Measurements from ENCODE around the gene ADORA2B. TPM values are rescaled to one million over a fixed set of nuclear protein-coding genes. Genes with fewer than 3 reads are reported as not detected.

The ADORA2B gene
- polyA plus RNA-seq, 4 donors: 3.0 to 6.0 TPM; not detected in 2

GRCh38 chr17:15952916-15953790, 8.2 kb downstream of the ADORA2B start:
- H3K27ac ChIP-seq (ENCODE audit: low read depth in 1 of 3, low read length in 2 of 3): no peak overlapping the region
- peaks cover 0 to 13% (median 0%) of the 10 kb centered on the region in 3 donors for H3K36me3 ChIP-seq (ENCODE audit: control insufficient read depth in 3 of 3, insufficient read depth in 2 of 3, low read depth in 1 of 3, low read length in 3 of 3)
- DNase-seq (no peak), FAIRE-seq (no peak)
- 75 to 85% (median 82%) methylated on average over 21 to 22 of the region's 22 CpGs for WGBS, 3 donors
- peaks cover 0 to 8% (median 0%) of the 10 kb centered on the region in 3 donors for H3K4me1 ChIP-seq (ENCODE audit: control insufficient read depth in 3 of 3, insufficient read depth in 2 of 3, low read depth in 1 of 3, low read length in 2 of 3)
- H3K27me3 ChIP-seq (ENCODE audit: control insufficient read depth in 3 of 3, insufficient read depth in 3 of 3, low read length in 3 of 3): no peaks in the 10 kb centered on the region
- no peak overlapping the region for H3K4me3 ChIP-seq (ENCODE audit: low read depth in 1 of 3, low read length in 3 of 3)
- H3K9me3 ChIP-seq (ENCODE audit: control insufficient read depth in 2 of 2, insufficient read depth in 1 of 2, low read depth in 1 of 2, low read length in 1 of 2): no peaks in the 10 kb centered on the region

DNA sequence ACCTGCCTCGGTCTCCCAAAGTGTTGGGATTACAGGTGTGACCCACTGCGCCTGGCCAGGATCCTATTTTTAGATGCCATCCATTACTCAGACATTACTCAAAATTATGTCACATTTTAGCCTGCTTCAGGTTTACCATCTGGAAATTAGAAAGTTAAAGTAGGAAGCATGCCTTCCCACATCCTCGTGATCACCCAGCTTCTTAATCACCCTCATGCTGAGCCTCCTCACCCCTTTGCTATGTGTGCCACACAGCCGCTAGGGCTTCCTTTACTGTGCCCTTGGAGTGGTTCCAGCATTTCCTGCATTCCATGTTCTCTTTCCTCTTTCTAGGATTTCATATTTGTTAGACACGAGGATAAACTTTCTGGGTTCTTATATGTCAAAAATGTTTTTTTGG, 9.3 kb downstream of the ADORA2B start:
- Histone ChIP-seq H3K4me3 (ENCODE audit: low read depth in 1 of 3, low read length in 3 of 3) (no peak overlapping the region), H3K27ac (ENCODE audit: low read depth in 1 of 3, low read length in 2 of 3) (no peak overlapping the region), H3K9me3 (ENCODE audit: control insufficient read depth in 2 of 2, insufficient read depth in 1 of 2, low read depth in 1 of 2, low read length in 1 of 2) (no peaks in the 10 kb centered on the region), H3K4me1 (ENCODE audit: control insufficient read depth in 3 of 3, insufficient read depth in 2 of 3, low read depth in 1 of 3, low read length in 2 of 3) (peaks cover 0 to 8% (median 0%) of the 10 kb centered on the region in 3 donors), H3K36me3 (ENCODE audit: control insufficient read depth in 3 of 3, insufficient read depth in 2 of 3, low read depth in 1 of 3, low read length in 3 of 3) (peaks cover 0 to 13% (median 0%) of the 10 kb centered on the region in 3 donors), H3K27me3 (ENCODE audit: control insufficient read depth in 3 of 3, insufficient read depth in 3 of 3, low read length in 3 of 3) (no peaks in the 10 kb centered on the region)
- WGBS, 3 donors: 68 to 85% (median 78%) methylated on average over 5 of the region's 5 CpGs
- DNase-seq (no peak), FAIRE-seq (no peak)

DNA sequence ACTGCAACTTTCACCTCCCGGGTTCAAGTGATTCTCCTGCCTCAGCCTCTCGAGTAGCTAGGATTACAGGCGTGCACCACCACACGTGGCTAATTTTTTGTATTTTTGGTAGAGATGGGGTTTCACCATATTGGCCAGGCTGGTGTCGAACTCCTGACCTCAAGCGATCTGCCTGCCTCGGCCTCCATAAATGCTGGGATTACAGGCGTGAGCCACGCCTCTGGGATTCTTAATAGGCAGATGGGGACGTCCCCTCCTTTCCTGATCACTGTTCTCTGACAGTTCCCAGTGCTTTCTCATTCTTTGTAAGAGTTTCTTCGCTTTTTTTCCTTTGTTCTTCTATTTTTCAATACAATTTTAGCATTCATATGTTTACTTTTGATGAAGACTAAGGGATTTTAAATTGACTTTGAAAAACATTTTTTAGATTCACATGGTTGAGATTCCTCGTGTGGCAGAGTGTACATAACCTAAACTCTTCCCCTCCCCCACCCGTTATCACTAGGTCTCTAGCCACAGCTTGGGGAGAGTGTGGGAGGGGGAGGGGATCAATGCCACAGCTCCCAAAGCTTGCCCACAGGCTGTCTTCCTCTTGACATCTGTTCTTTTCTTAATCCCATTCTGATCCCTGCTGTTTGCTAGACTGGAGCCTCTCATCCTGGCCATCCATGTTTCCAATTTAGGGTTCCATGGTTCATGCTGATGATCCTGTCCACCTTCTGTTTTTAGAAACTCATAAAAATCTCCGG, 11.0 kb downstream of the ADORA2B start:
- peaks cover 0 to 7% (median 0%) of the 10 kb centered on the region in 3 donors for H3K4me1 ChIP-seq (ENCODE audit: control insufficient read depth in 3 of 3, insufficient read depth in 2 of 3, low read depth in 1 of 3, low read length in 2 of 3)
- FAIRE-seq (no peak), DNase-seq (no peak)
- peaks cover 0 to 6% (median 0%) of the 10 kb centered on the region in 3 donors for H3K36me3 ChIP-seq (ENCODE audit: control insufficient read depth in 3 of 3, insufficient read depth in 2 of 3, low read depth in 1 of 3, low read length in 3 of 3)
- H3K9me3 ChIP-seq (ENCODE audit: control insufficient read depth in 2 of 2, insufficient read depth in 1 of 2, low read depth in 1 of 2, low read length in 1 of 2): no peaks in the 10 kb centered on the region
- no peaks in the 10 kb centered on the region for H3K27me3 ChIP-seq (ENCODE audit: control insufficient read depth in 3 of 3, insufficient read depth in 3 of 3, low read length in 3 of 3)
- no peak overlapping the region for H3K27ac ChIP-seq (ENCODE audit: low read depth in 1 of 3, low read length in 2 of 3)
- H3K4me3 ChIP-seq (ENCODE audit: low read depth in 1 of 3, low read length in 3 of 3): no peak overlapping the region
- 77 to 80% (median 78%) methylated on average over 14 of the region's 14 CpGs for WGBS, 3 donors

GRCh38 chr17:15957206-15957605, 12.3 kb downstream of the ADORA2B start:
- 76 to 95% (median 83%) methylated on average over 6 of the region's 6 CpGs for WGBS, 3 donors
- Histone ChIP-seq H3K4me3 (ENCODE audit: low read depth in 1 of 3, low read length in 3 of 3) (no peak overlapping the region), H3K36me3 (ENCODE audit: control insufficient read depth in 3 of 3, insufficient read depth in 2 of 3, low read depth in 1 of 3, low read length in 3 of 3) (peaks cover 0 to 4% (median 0%) of the 10 kb centered on the region in 3 donors), H3K27me3 (ENCODE audit: control insufficient read depth in 3 of 3, insufficient read depth in 3 of 3, low read length in 3 of 3) (no peaks in the 10 kb centered on the region), H3K27ac (ENCODE audit: low read depth in 1 of 3, low read length in 2 of 3) (no peak overlapping the region), H3K4me1 (ENCODE audit: control insufficient read depth in 3 of 3, insufficient read depth in 2 of 3, low read depth in 1 of 3, low read length in 2 of 3) (no peaks in the 10 kb centered on the region), H3K9me3 (ENCODE audit: control insufficient read depth in 2 of 2, insufficient read depth in 1 of 2, low read depth in 1 of 2, low read length in 1 of 2) (no peaks in the 10 kb centered on the region)
- DNase-seq (no peak), FAIRE-seq (no peak)

DNA sequence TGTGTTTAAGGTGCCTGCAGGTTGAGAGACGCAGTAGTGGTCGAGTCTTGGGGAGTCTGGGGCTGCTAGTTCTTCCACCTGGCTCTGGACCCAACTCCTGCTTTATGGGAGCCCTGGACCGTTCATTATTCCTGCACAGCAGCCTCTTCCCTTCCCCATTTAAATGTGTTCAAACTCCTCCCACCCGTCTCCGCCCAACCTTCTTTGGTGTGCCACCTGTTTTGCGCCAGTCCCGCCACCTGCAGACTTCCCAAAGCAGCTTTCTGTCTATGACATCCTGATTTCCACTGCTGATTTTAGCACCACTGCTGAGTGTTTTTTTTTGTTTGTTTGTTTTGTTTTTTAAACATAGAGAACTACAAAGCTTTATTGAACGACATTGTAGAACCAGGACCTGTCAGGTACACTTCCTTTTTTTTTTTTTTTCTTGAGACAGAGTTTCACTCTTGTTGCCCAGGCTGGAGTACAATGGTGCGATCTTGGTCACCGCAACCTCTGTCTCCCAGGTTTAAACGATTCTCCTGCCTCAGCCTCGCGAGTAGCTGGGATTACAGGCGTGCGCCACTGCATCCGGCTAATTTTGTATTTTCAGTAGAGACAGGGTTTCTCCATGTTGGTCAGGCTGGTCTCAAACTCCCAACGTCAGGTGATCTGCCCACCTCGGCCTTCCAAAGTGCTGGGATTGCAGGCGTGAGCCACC, 12.8 kb downstream of the ADORA2B start:
- FAIRE-seq (no peak), DNase-seq (no peak)
- H3K27me3 ChIP-seq (ENCODE audit: control insufficient read depth in 3 of 3, insufficient read depth in 3 of 3, low read length in 3 of 3): no peaks in the 10 kb centered on the region
- H3K9me3 ChIP-seq (ENCODE audit: control insufficient read depth in 2 of 2, insufficient read depth in 1 of 2, low read depth in 1 of 2, low read length in 1 of 2): no peaks in the 10 kb centered on the region
- no peak overlapping the region for H3K27ac ChIP-seq (ENCODE audit: low read depth in 1 of 3, low read length in 2 of 3)
- peaks cover 0 to 4% (median 0%) of the 10 kb centered on the region in 3 donors for H3K36me3 ChIP-seq (ENCODE audit: control insufficient read depth in 3 of 3, insufficient read depth in 2 of 3, low read depth in 1 of 3, low read length in 3 of 3)
- WGBS, 3 donors: 88 to 95% (median 93%) methylated on average over 17 to 18 of the region's 19 CpGs
- no peak overlapping the region for H3K4me3 ChIP-seq (ENCODE audit: low read depth in 1 of 3, low read length in 3 of 3)
- no peaks in the 10 kb centered on the region for H3K4me1 ChIP-seq (ENCODE audit: control insufficient read depth in 3 of 3, insufficient read depth in 2 of 3, low read depth in 1 of 3, low read length in 2 of 3)

DNA sequence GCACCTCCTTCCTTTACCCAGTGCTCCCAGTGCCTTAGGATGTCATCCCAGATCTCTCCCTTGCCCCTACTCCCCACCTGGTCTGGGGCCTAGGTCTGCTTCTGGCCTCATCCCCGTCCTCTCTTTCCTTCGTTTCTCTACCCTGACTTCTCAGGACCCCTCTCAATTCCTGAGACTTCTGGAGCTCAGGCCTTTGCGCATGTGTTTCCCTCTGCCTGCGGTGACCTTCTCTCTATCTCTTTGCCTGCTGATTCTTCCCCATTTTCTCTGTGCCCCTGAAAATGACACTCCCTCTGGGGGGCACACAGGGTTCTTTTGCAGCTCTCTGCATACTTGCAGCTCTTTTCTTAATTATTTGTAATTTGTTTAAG, 13.5 kb downstream of the ADORA2B start:
- Histone ChIP-seq H3K36me3 (ENCODE audit: control insufficient read depth in 3 of 3, insufficient read depth in 2 of 3, low read depth in 1 of 3, low read length in 3 of 3) (peaks cover 0 to 4% (median 0%) of the 10 kb centered on the region in 3 donors), H3K4me3 (ENCODE audit: low read depth in 1 of 3, low read length in 3 of 3) (no peak overlapping the region), H3K4me1 (ENCODE audit: control insufficient read depth in 3 of 3, insufficient read depth in 2 of 3, low read depth in 1 of 3, low read length in 2 of 3) (no peaks in the 10 kb centered on the region), H3K27me3 (ENCODE audit: control insufficient read depth in 3 of 3, insufficient read depth in 3 of 3, low read length in 3 of 3) (no peaks in the 10 kb centered on the region), H3K9me3 (ENCODE audit: control insufficient read depth in 2 of 2, insufficient read depth in 1 of 2, low read depth in 1 of 2, low read length in 1 of 2) (no peaks in the 10 kb centered on the region), H3K27ac (ENCODE audit: low read depth in 1 of 3, low read length in 2 of 3) (no peak overlapping the region)
- no peak for DNase-seq
- no peak for FAIRE-seq
- whole genome bisulfite sequencing, 3 donors: 88 to 91% (median 90%) methylated on average over 4 of the region's 4 CpGs

- WGBS, 3 donors: 88 to 90% (median 88%) methylated on average over 4 of the region's 4 CpGs
- H3K4me3 ChIP-seq (ENCODE audit: low read depth in 1 of 3, low read length in 3 of 3): no peak overlapping the region
- H3K4me1 ChIP-seq (ENCODE audit: control insufficient read depth in 3 of 3, insufficient read depth in 2 of 3, low read depth in 1 of 3, low read length in 2 of 3): peaks cover 0 to 9% (median 0%) of the 10 kb centered on the region in 3 donors
- H3K27me3 ChIP-seq (ENCODE audit: control insufficient read depth in 3 of 3, insufficient read depth in 3 of 3, low read length in 3 of 3): no peaks in the 10 kb centered on the region
- H3K36me3 ChIP-seq (ENCODE audit: control insufficient read depth in 3 of 3, insufficient read depth in 2 of 3, low read depth in 1 of 3, low read length in 3 of 3): no peaks in the 10 kb centered on the region
- no peak for DNase-seq
- H3K9me3 ChIP-seq (ENCODE audit: control insufficient read depth in 2 of 2, insufficient read depth in 1 of 2, low read depth in 1 of 2, low read length in 1 of 2): no peaks in the 10 kb centered on the region
- H3K27ac ChIP-seq (ENCODE audit: low read depth in 1 of 3, low read length in 2 of 3): no peak overlapping the region
- FAIRE-seq: no peak
Observed at GRCh38 chr17:15963670-15964110, 18.8 kb downstream of the ADORA2B start.

- Histone ChIP-seq H3K4me1 (ENCODE audit: control insufficient read depth in 3 of 3, insufficient read depth in 2 of 3, low read depth in 1 of 3, low read length in 2 of 3) (peaks cover 0 to 9% (median 0%) of the 10 kb centered on the region in 3 donors), H3K4me3 (ENCODE audit: low read depth in 1 of 3, low read length in 3 of 3) (no peak overlapping the region), H3K27ac (ENCODE audit: low read depth in 1 of 3, low read length in 2 of 3) (no peak overlapping the region), H3K9me3 (ENCODE audit: control insufficient read depth in 2 of 2, insufficient read depth in 1 of 2, low read depth in 1 of 2, low read length in 1 of 2) (no peaks in the 10 kb centered on the region), H3K27me3 (ENCODE audit: control insufficient read depth in 3 of 3, insufficient read depth in 3 of 3, low read length in 3 of 3) (no peaks in the 10 kb centered on the region), H3K36me3 (ENCODE audit: control insufficient read depth in 3 of 3, insufficient read depth in 2 of 3, low read depth in 1 of 3, low read length in 3 of 3) (peaks cover 0 to 4% (median 0%) of the 10 kb centered on the region in 3 donors)
- FAIRE-seq (no peak), DNase-seq (no peak)
- 59 to 69% (median 69%) methylated on average over 6 of the region's 6 CpGs for WGBS, 3 donors
Observed at GRCh38 chr17:15965528-15965927, 20.6 kb downstream of the ADORA2B start.

Measured in small intestine (tissue), 7 donors.